Measurements from ENCODE around the gene ANP32E. TPM values are rescaled to one million over a fixed set of nuclear protein-coding genes. Genes with fewer than 3 reads are reported as not detected.

Gene ANP32E
- total and polyA plus RNA-seq, 2 of the 8 experiments (the other 6 are each of a cell fraction or from before 2014, with no cell fraction given), result 20.7 to 123 TPM

GRCh38 chr1:150268340-150268704 is 32.4 kb upstream of the ANP32E start:
- Histone ChIP-seq H4K5ac (ENCODE audit: insufficient read length, low read depth, low read length) (peak overlapping the region; percentile 79), H3K14ac (ENCODE audit: insufficient read length) (no peak overlapping the region), H3K27me3 (replicated peaks in 1 of 4; ENCODE audit: control insufficient read depth in 3 of 4, extremely low read depth in 1 of 4, insufficient read depth in 3 of 4, low read length in 3 of 4) (no peaks in the 10 kb centered on the region), H3K9ac (replicated peaks in 1 of 4; ENCODE audit: extremely low read depth in 1 of 4, low read depth in 3 of 4, low read length in 3 of 4) (peak overlapping the region; percentile 56 to 89 (median 84)), H3K56ac (replicated peaks; ENCODE audit: insufficient read length, low read depth, low read length) (peak overlapping the region; percentile 47), H2BK12ac (ENCODE audit: low read depth, low read length) (no peak overlapping the region), H2AFZ (ENCODE audit: low read length) (no peak overlapping the region), H2BK5ac (ENCODE audit: low read depth, low read length) (peak overlapping the region; percentile 80), H4K91ac (replicated peaks; ENCODE audit: insufficient read length, low read length) (peak overlapping the region; percentile 58), H3K4me3 (ENCODE audit: extremely low read depth in 1 of 4, insufficient read depth in 2 of 4, low read depth in 3 of 4, low read length in 4 of 4) (peak overlapping the region; percentile 81 to 99 (median 96)), H4K8ac (ENCODE audit: extremely low read depth, insufficient read depth, low read length) (peak overlapping the region; percentile 73; the same call in 1 of the 2 replicates), H3K79me2 (ENCODE audit: control insufficient read depth in 1 of 2, insufficient read depth in 2 of 2, low read length in 2 of 2) (peaks cover 8 to 20% of the 10 kb centered on the region in 2 experiments; a peak in 3 of 4 replicates), H3K36me3 (ENCODE audit: control insufficient read depth in 2 of 4, insufficient read depth in 4 of 4, low read length in 3 of 4) (peaks cover 16 to 36% (median 31%) of the 10 kb centered on the region in 4 experiments), H2BK20ac (ENCODE audit: low read length) (no peak overlapping the region), H3K23ac (ENCODE audit: insufficient read length) (no peak overlapping the region), H3K4me2 (ENCODE audit: insufficient read depth in 1 of 2, low read depth in 2 of 2, low read length in 2 of 2) (peak overlapping the region; percentile 95 to 100), H3K9me3 (ENCODE audit: insufficient read depth in 2 of 2, low read depth in 1 of 2, low read length in 1 of 2) (no peaks in the 10 kb centered on the region), H2AK5ac (ENCODE audit: low read depth, low read length) (0 out of 2 replicates have a peak overlapping the region, but pooled peaks have one; percentile 72), H4K20me1 (replicated peaks in 1 of 2; ENCODE audit: control insufficient read depth in 1 of 2, insufficient read depth in 2 of 2, low read length in 2 of 2) (peaks cover 3 to 4% of the 10 kb centered on the region in 2 experiments), H2BK120ac (replicated peaks; ENCODE audit: low read depth, low read length) (no peak overlapping the region), H2BK15ac (ENCODE audit: low read length) (no peak overlapping the region; the same call in 1 of the 2 replicates), H3K27ac (ENCODE audit: low read depth, low read length) (peak overlapping the region; percentile 69), H3K18ac (ENCODE audit: extremely low read depth, low read length) (no peak overlapping the region), H3K4ac (replicated peaks; ENCODE audit: insufficient read length, low read depth, low read length) (peak overlapping the region; percentile 83), H3K4me1 (replicated peaks in 1 of 4; ENCODE audit: control insufficient read depth in 3 of 4, insufficient read depth in 4 of 4, low read length in 3 of 4) (peaks cover 8 to 13% (median 8%) of the 10 kb centered on the region in 4 experiments; a peak in 6 of 7 replicates), H3K79me1 (ENCODE audit: low read depth, low read length) (peaks cover 11% of the 10 kb centered on the region; the same call in 1 of the 2 replicates), H3K23me2 (ENCODE audit: low read depth, low read length) (peaks cover 10% of the 10 kb centered on the region)
- FAIRE-seq, result no peak
- WGBS, 2 experiments (ENCODE audit: extremely low coverage in 1 of 2, insufficient coverage in 1 of 2, insufficient read length in 1 of 2, insufficient replicate concordance in 2 of 2, low coverage in 1 of 2, low lambda C conversion rate in 2 of 2, missing lambda C conversion rate in 1 of 2), result 2% methylated on average over 21 of the region's 21 CpGs; no CpG with 5 or more reads in 1 of the 2 experiments
- no peak for DNase-seq (ENCODE audit: low read depth in 1 of 2, low spot score in 2 of 2)
- CTCF ChIA-PET (ENCODE audit: partially characterized antibody), result interaction anchor here (5.2 to 16.5 kb wide), 2 partner anchors 13 kb away, joined by 43 to 326 read pairs; partner anchors contain the start of genes CA14 and CIART
- POLR2A ChIA-PET (ENCODE audit: partially characterized antibody), result interaction anchor here (0.8 to 25.2 kb wide), 9 partner anchors 9 to 248 kb away, joined by 3 to 535 read pairs (median 8); partner anchors contain the start of genes ANP32E, CA14, CIART and RPRD2
- TF ChIP-seq KDM4A (IDR thresholded peaks at IDR 0.05; ENCODE audit: low read depth, low read length, severe bottlenecking) (peak; percentile 30), RBBP5 (IDR thresholded peaks at IDR 0.05; ENCODE audit: borderline replicate concordance, low read depth, low read length) (no peak), POLR2AphosphoS5 (IDR thresholded peaks at IDR 0.05; ENCODE audit: low read depth, low read length) (no peak), NANOG (IDR thresholded peaks at IDR 0.05; ENCODE audit: insufficient read depth, low read depth, low read length, poor library complexity, severe bottlenecking) (no peak), POLR2A (IDR thresholded peaks at IDR 0.05; ENCODE audit: control extremely low read depth in 1 of 2, low read depth in 2 of 2, low read length in 2 of 2) (no peak), SRF (IDR thresholded peaks at IDR 0.05; ENCODE audit: low read depth, low read length) (no peak), CHD1 (IDR thresholded peaks at IDR 0.05; ENCODE audit: low read depth, low read length) (no peak), HDAC6 (IDR thresholded peaks at IDR 0.05; ENCODE audit: low read depth, low read length) (no peak)
- TF ChIP-seq, protein P1, sequence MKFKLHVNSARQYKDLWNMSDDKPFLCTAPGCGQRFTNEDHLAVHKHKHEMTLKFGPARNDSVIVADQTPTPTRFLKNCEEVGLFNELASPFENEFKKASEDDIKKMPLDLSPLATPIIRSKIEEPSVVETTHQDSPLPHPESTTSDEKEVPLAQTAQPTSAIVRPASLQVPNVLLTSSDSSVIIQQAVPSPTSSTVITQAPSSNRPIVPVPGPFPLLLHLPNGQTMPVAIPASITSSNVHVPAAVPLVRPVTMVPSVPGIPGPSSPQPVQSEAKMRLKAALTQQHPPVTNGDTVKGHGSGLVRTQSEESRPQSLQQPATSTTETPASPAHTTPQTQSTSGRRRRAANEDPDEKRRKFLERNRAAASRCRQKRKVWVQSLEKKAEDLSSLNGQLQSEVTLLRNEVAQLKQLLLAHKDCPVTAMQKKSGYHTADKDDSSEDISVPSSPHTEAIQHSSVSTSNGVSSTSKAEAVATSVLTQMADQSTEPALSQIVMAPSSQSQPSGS (IDR thresholded peaks at IDR 0.05; ENCODE audit: low read length), result no peak
- TF ChIP-seq, protein P2, sequence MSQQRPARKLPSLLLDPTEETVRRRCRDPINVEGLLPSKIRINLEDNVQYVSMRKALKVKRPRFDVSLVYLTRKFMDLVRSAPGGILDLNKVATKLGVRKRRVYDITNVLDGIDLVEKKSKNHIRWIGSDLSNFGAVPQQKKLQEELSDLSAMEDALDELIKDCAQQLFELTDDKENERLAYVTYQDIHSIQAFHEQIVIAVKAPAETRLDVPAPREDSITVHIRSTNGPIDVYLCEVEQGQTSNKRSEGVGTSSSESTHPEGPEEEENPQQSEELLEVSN (IDR thresholded peaks at IDR 0.05), result no peak

Data from H1 (cell line).